ENCODE results near the gene IL10RB. TPM values are rescaled to one million over a fixed set of nuclear protein-coding genes. Genes with fewer than 3 reads are reported as not detected.

The IL10RB gene
- total RNA-seq, 4 donors from 2014 or later, result 20.5 to 53.1 (median 21.4) TPM

DNA sequence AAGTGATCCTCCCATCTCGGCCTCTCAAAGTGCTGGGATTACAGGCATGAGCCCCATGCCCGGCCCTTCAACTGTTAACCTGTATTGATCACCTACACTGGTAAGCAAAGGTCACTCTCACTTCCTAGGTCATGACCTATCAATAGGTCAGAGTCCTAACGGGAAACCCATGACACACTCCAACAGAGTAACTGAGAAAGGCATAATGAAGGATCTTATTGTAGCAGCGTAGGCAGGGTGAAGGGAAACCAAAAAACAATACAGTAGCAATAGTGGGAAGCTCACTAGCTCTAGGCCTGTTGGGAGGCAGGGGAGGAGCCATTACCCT is 39.1 kb downstream of the IL10RB start:
- Histone ChIP-seq H3K9me3 (no peaks in the 10 kb centered on the region), H3K36me3 (no peaks in the 10 kb centered on the region), H3K27ac (no peak overlapping the region), H3K27me3 (no peaks in the 10 kb centered on the region), H3K4me1 (peaks cover 0 to 12% of the 10 kb centered on the region in 2 donors), H3K4me3 (replicated peaks in 1 of 3) (no peak overlapping the region)
- no peak for DNase-seq
- TF ChIP-seq POLR2A (IDR thresholded peaks at IDR 0.05), result no peak
- TF ChIP-seq, protein P1, sequence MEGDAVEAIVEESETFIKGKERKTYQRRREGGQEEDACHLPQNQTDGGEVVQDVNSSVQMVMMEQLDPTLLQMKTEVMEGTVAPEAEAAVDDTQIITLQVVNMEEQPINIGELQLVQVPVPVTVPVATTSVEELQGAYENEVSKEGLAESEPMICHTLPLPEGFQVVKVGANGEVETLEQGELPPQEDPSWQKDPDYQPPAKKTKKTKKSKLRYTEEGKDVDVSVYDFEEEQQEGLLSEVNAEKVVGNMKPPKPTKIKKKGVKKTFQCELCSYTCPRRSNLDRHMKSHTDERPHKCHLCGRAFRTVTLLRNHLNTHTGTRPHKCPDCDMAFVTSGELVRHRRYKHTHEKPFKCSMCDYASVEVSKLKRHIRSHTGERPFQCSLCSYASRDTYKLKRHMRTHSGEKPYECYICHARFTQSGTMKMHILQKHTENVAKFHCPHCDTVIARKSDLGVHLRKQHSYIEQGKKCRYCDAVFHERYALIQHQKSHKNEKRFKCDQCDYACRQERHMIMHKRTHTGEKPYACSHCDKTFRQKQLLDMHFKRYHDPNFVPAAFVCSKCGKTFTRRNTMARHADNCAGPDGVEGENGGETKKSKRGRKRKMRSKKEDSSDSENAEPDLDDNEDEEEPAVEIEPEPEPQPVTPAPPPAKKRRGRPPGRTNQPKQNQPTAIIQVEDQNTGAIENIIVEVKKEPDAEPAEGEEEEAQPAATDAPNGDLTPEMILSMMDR (IDR thresholded peaks at IDR 0.05), result no peak
- 91 to 96% methylated on average over 4 of the region's 4 CpGs for WGBS, 2 donors
- intact Hi-C loops (cut with DNase I), result no loop called here

DNA sequence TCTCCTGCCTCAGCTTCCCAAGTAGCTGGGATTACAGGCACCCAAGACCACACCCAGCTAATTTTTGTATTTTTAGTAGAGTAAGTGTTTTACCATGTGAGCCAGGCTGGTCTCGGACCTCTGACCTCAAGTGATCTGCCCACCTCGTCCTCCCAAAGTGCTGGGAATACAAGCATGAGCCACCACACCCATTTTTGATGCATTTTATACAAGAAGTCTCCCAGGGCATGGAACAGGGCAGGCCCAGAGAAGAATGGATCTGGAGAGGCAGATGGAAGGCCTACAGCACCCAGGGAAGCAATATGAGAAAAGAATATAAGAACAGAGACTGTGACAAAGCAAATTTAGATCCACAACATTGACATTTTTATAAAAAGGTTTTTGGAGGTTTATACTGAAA is 39.8 kb downstream of the IL10RB start:
- intact Hi-C loops (cut with DNase I), result no loop called here
- peaks cover 0 to 6% of the 10 kb centered on the region in 2 donors for H3K4me1 ChIP-seq
- no peaks in the 10 kb centered on the region for H3K36me3 ChIP-seq
- H3K27ac ChIP-seq, result no peak overlapping the region
- no peaks in the 10 kb centered on the region for H3K27me3 ChIP-seq
- WGBS, 2 donors, result 85 to 90% methylated on average over 2 of the region's 2 CpGs
- H3K9me3 ChIP-seq, result no peaks in the 10 kb centered on the region
- DNase-seq, result no peak
- no peak overlapping the region for H3K4me3 ChIP-seq (replicated peaks in 1 of 3)
- TF ChIP-seq, protein P1 (IDR thresholded peaks at IDR 0.05), result no peak
- TF ChIP-seq POLR2A (IDR thresholded peaks at IDR 0.05), result no peak

DNA sequence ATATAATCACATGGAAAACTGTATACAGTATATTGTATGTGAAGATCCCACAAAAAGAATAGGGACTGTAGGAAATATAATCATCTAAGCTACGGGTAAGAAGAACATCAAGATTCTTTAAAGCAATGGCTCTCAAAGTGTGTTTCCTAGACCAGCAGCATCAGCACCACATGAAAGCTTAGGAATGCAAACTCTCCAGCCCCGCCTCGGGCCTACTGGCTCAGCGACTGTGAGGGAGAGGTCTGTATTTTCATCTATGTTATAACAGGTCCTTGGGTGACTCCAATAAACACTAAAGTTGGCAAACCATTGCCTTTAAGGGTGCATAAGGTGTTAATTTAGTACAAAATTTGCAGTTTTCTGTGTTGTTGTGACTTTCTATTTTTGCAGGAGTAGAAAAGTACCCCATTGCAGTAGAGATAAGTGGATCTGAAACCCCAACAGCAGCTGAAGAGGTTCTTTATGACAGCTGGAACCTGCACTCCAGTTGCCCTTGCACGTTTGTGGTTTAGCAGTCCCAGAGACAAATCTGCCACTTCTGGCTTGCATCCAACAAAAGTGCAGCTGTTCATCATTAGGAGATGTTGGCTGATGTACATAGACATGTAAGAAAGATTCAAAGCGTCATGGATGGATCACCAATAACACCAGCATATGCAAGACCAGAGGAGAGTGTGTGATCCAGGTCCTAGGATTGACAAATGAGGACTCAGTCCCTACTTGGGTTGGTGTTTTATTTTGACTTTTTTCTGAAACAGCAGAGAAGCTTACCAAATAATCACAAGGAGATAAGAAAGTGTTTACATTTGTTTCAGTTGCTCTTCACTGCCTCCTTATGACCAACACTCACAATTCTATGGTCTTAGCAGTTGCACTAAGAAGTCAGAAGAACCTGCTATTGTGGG is 42.7 kb downstream of the IL10RB start:
- no peak for TF ChIP-seq POLR2A (IDR thresholded peaks at IDR 0.05)
- TF ChIP-seq, protein P1 (IDR thresholded peaks at IDR 0.05), result no peak
- Histone ChIP-seq H3K27me3 (no peaks in the 10 kb centered on the region), H3K4me3 (replicated peaks in 1 of 3) (no peak overlapping the region), H3K27ac (no peak overlapping the region), H3K4me1 (no peaks in the 10 kb centered on the region), H3K36me3 (no peaks in the 10 kb centered on the region), H3K9me3 (no peaks in the 10 kb centered on the region)
- WGBS, 2 donors, result 40 to 59% methylated on average over 6 of the region's 6 CpGs
- intact Hi-C loops (cut with DNase I), result no loop called here
- no peak for DNase-seq

DNA sequence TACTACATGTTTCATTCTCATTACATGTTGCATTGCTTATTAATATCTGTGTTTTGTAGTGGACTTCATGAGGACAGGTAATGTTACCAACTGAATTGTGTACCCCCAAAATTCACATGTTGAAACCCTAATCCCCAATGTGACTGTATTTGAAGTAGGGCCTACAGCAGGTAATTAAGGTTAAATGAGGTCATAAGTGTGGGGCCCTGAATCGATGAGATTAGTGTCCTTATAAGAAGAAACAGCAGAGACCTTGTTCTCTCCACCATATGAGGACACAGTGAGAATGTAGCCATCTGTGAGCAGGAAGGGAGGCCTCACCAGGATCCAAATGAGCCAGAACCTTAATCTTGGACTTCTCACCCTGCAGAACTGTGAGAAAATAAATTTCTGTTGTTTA is 43.6 kb downstream of the IL10RB start:
- no peaks in the 10 kb centered on the region for H3K36me3 ChIP-seq
- DNase-seq, result no peak

DNA sequence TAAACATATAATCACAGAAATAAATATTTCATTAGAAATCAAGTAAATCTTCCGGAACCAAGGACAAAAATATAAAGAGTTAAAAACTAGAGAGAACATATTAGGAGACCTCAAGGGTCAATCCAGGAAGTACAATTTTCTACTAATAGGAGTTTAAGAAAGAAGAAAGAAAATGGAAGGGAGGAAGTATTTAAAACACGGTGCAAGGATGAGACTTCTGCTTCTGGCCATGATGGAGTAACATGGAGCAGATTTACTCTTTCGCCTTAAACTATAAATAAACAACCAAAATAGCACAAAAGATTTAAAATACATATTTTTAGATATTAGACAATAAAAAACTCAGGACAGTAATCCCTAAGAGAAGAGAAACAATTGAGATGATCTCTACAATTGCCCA is 46.0 kb downstream of the IL10RB start:
- Histone ChIP-seq H3K27ac (no peak overlapping the region), H3K4me3 (replicated peaks in 1 of 3) (no peak overlapping the region), H3K27me3 (no peaks in the 10 kb centered on the region), H3K36me3 (no peaks in the 10 kb centered on the region), H3K9me3 (no peaks in the 10 kb centered on the region), H3K4me1 (no peaks in the 10 kb centered on the region)
- WGBS, 2 donors, result 87 to 89% methylated on average over 3 of the region's 3 CpGs
- no peak for TF ChIP-seq POLR2A (IDR thresholded peaks at IDR 0.05)
- TF ChIP-seq, protein P1 (IDR thresholded peaks at IDR 0.05), result no peak
- DNase-seq, result no peak
- intact Hi-C loops (cut with DNase I), result no loop called here

More for the DNA sequence above, 43.6 kb downstream of the IL10RB start:
- Histone ChIP-seq H3K4me3 (replicated peaks in 1 of 3) (no peak overlapping the region), H3K4me1 (no peaks in the 10 kb centered on the region), H3K9me3 (no peaks in the 10 kb centered on the region), H3K27ac (no peak overlapping the region), H3K27me3 (no peaks in the 10 kb centered on the region)
- TF ChIP-seq POLR2A (IDR thresholded peaks at IDR 0.05), result no peak
- TF ChIP-seq, protein P1 (IDR thresholded peaks at IDR 0.05), result no peak
- 79 to 80% methylated on average over 1 of the region's 1 CpG for WGBS, 2 donors
- intact Hi-C loops (cut with DNase I), result no loop called here
